GM12873 (cell line): ENCODE measurements around the gene PCBD1.

Source experiments
- TF ChIP-seq, protein P1 (sequence below): IDR thresholded peaks from 2 replicates; pipeline ENCODE4 v1.5.1; 2012; ENCODE audit warnings: low read depth, mild to moderate bottlenecking, moderate library complexity, low read length, control low read depth; ENCODE audit not compliant: insufficient read depth; ENCODE audit errors: missing control alignments

Gene PCBD1

DNA sequence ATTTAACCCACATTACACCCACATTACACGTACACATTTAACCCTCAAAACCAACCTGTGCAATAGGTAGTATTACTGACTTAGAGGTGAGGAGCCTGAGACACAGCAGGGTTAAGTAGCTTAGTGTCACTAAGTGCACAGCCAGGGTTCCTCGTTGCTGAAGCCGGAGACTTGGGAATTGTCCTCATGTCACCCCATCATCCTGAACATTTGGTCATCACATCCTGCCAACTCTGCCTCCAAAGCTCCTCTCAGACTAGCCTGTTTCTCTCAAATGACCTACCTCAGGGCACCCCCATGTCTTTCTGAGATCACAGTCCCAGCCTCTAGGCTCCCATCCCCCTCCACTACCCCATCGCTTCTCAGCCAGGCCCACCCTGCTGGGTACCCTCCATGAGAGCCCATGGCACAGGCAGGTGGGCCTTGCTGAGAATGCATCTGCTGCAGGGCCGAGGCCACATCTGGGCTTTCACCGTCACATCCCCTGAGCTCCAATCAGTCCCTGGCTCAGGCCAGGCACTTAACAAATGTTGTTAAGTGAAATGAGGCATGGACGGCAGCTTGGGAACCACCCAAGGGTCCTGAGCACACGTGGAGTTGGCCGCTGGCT is 21.1 kb upstream of the PCBD1 start:
- TF ChIP-seq, protein P1, sequence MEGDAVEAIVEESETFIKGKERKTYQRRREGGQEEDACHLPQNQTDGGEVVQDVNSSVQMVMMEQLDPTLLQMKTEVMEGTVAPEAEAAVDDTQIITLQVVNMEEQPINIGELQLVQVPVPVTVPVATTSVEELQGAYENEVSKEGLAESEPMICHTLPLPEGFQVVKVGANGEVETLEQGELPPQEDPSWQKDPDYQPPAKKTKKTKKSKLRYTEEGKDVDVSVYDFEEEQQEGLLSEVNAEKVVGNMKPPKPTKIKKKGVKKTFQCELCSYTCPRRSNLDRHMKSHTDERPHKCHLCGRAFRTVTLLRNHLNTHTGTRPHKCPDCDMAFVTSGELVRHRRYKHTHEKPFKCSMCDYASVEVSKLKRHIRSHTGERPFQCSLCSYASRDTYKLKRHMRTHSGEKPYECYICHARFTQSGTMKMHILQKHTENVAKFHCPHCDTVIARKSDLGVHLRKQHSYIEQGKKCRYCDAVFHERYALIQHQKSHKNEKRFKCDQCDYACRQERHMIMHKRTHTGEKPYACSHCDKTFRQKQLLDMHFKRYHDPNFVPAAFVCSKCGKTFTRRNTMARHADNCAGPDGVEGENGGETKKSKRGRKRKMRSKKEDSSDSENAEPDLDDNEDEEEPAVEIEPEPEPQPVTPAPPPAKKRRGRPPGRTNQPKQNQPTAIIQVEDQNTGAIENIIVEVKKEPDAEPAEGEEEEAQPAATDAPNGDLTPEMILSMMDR: no peak

- TF ChIP-seq, protein P1: no peak
Measured at GRCh38 chr10:70908406-70909296, 20.3 kb upstream of the PCBD1 start.

DNA sequence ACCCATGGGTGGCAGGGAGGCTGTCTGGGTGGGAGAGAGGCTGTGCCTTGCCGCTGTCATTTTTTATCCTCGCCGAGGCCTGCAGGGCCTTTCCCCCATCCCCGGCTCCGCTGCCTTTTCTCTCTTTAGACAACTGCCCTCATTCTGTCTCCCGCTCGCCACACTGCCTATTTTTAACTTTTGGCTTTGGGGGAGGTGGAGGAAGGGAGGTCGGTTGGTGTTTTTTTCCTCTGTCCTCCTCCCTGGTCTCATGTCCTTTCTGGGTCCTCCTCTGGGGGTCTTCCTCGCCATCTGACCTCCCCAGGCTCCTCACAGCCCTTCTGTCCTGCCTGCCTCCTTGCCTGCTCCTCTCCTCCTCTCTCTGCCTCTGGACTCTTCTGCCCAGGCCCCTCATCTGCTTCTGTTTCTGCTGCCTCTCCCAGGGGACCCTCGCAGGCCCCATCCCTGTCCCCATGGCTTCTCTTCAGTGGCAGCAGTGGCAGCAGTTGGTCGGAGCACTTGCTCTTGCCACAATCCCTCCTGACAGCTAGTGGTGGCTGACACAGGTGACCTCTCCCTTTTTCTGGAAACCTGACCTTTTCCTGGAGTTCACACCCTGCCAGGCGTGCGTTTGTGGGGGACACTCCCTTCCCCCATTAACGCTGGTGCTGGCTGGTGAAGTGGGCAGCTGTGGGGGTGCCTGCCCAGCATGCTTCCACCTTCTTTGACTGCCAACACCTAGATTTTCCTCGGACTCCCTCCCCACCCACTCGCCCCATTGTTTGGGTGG is 19.5 kb upstream of the PCBD1 start:
- TF ChIP-seq, protein P1: no peak

GRCh38 chr10:70906953-70907636 is 18.7 kb upstream of the PCBD1 start:
- TF ChIP-seq, protein P1: no peak

DNA sequence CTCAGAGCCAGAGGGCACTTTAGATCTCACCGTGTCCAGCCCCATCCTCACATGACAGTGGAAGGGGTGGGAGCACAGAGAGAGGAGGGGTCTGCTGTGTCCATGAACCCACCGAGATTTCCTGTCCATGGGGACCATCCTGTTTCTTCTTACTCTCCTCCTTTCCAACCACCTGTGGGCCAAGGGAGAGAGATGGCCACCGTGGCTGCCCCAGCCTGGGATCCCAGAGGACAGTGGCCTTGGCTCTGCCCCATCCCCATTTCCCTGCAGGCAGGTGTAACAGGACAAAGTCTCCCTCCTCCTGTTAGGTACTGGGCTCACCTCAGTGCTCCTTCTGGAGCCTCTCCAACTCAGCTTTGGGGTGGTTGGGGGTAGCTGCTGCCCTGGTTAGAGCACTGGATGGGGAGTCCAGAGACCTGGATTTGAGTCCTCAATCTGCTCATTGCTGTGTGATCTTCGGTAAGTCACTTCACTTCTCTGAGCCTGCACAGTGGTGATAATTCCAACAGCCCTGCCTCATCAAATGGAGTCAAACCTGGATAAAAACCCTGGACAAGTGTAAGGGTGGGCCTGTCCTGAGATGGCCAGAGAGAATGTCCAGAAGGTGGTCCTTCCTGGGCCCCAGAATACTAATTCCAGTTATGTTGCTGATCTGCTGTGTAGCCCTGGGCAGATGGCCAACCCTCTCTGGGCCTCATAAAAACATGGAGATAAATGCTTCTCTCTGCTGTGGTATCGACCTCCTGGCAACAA is 17.8 kb upstream of the PCBD1 start:
- TF ChIP-seq, protein P1: no peak

- TF ChIP-seq, protein P1: no peak
Measured at GRCh38 chr10:70905071-70906021, 17.0 kb upstream of the PCBD1 start.
